GM23248 (cell line): ENCODE results near the gene HTR2A. TPM values are rescaled to one million over a fixed set of nuclear protein-coding genes. Genes with fewer than 3 reads are reported as not detected.

Experiments used
- DNase-seq: peaks from one replicate; pipeline ENCODE4 v3.0.0-alpha.2; 2015
- H2AFZ ChIP-seq: fragments of 200-600 bp; sonication (generic); 2 replicates; pipeline ENCODE4 v1.6.1; 2016; ENCODE audit warnings: antibody characterized with exemption
- H3F3A ChIP-seq: fragments of 200-600 bp; sonication (generic); 2 replicates; pipeline ENCODE4 v1.6.1; 2016; ENCODE audit warnings: mild to moderate bottlenecking, antibody characterized with exemption, mixed run types; ENCODE audit not compliant: insufficient read depth
- H3K27ac ChIP-seq: fragments of 200-600 bp; sonication (generic); 2 replicates; pipeline ENCODE4 v1.5.1; 2016; ENCODE audit warnings: mild to moderate bottlenecking
- H3K27me3 ChIP-seq: fragments of 200-600 bp; sonication (generic); replicated peaks from 2 replicates; pipeline ENCODE4 v1.6.1; 2016; ENCODE audit warnings: mild to moderate bottlenecking; ENCODE audit not compliant: insufficient read depth
- H3K36me3 ChIP-seq: fragments of 200-600 bp; sonication (generic); 2 replicates; pipeline ENCODE4 v1.6.1; 2016; ENCODE audit warnings: low read depth, mild to moderate bottlenecking
- H3K4me1 ChIP-seq: fragments of 200-600 bp; sonication (generic); 2 replicates; pipeline ENCODE4 v1.6.1; 2016; ENCODE audit warnings: mild to moderate bottlenecking; ENCODE audit not compliant: insufficient read depth
- H3K4me2 ChIP-seq: fragments of 200-600 bp; sonication (generic); one replicate; pipeline ENCODE4 v1.6.1; 2016; ENCODE audit warnings: mild to moderate bottlenecking; ENCODE audit not compliant: unreplicated experiment
- H3K4me3 ChIP-seq: fragments of 200-600 bp; sonication (generic); 2 replicates; pipeline ENCODE4 v1.5.1; 2016; ENCODE audit warnings: mild to moderate bottlenecking
- H3K79me2 ChIP-seq: fragments of 200-600 bp; sonication (generic); 2 replicates; pipeline ENCODE4 v1.6.1; 2016; ENCODE audit warnings: mild to moderate bottlenecking; ENCODE audit not compliant: insufficient read depth
- H3K9ac ChIP-seq: fragments of 200-600 bp; sonication (generic); 2 replicates; pipeline ENCODE4 v1.6.1; 2016; ENCODE audit warnings: mild to moderate bottlenecking
- H3K9me2 ChIP-seq: fragments of 200-600 bp; sonication (generic); 2 replicates; pipeline ENCODE4 v1.6.1; 2016; ENCODE audit warnings: mixed run types, mild to moderate bottlenecking, moderate library complexity; ENCODE audit not compliant: insufficient read depth
- H3K9me3 ChIP-seq: fragments of 200-600 bp; sonication (generic); one replicate; pipeline ENCODE4 v1.6.1; 2017; ENCODE audit warnings: low read depth
- H4K20me1 ChIP-seq: fragments of 200-600 bp; sonication (generic); 2 replicates; pipeline ENCODE4 v1.6.0; 2016; ENCODE audit not compliant: insufficient read depth
- EZH2 ChIP-seq: fragments of 200-600 bp; sonication (generic); IDR thresholded peaks from 2 replicates; pipeline ENCODE4 v1.6.1; 2018; ENCODE audit warnings: antibody characterized with exemption, mild to moderate bottlenecking; ENCODE audit not compliant: insufficient read depth, poor library complexity, severe bottlenecking
- EZH2phosphoT487 ChIP-seq: fragments of 200-600 bp; sonication (generic); IDR thresholded peaks from 2 replicates; pipeline ENCODE4 v1.6.1; 2018; ENCODE audit warnings: antibody characterized with exemption, moderate library complexity, mild to moderate bottlenecking, low read depth; ENCODE audit not compliant: insufficient read depth
- WGBS, 2 experiments: methylation state at CpG; one replicate each; pipeline ENCODE4 v1.1.6; 2015 to 2017; ENCODE audit warnings: low lambda C conversion rate in 2 of 2, low coverage in 1 of 2; ENCODE audit errors: missing lambda C conversion rate in 2 of 2; 5-methylcytosine and 5-hydroxymethylcytosine counted together
- in situ Hi-C: fragments of 300-500 bp; cut with MboI; formaldehyde crosslinking; loops from 2 replicates; pipeline ENCODE4 v1.15.0; 2020
- polyA plus RNA-seq: library from polyadenylated mRNA; unstranded; fragments of >200 nt; fragmentation: Nextera tagmentation; extraction: Ambion mirVana; gene quantifications from 2 replicates; pipeline ENCODE4 v1.2.1, GENCODE V29; 2016
- total RNA-seq: library from RNA; depleted of rRNA; stranded (reverse); fragments of >200 nt; shearing (Covaris generic); gene quantifications from 2 replicates; pipeline ENCODE4 v1.2.3, GENCODE V29; 2014

HTR2A gene
- total and polyA plus RNA-seq, 2 experiments from 2014 or later, result 2.0 to 2.1 TPM

- Histone ChIP-seq H3K27ac (peak within 1 kb of the TSS; percentile 89), H3K4me2 (peak within 1 kb of the TSS; percentile 88), H3K4me1 (peaks cover 15% of the 10 kb centered on the region), H3K9ac (peak within 1 kb of the TSS; percentile 96), H3F3A (peaks cover 6% of the 10 kb centered on the region; the same call in 1 of the 2 replicates), H3K9me2 (no peaks in the 10 kb centered on the region), H4K20me1 (no peaks in the 10 kb centered on the region), H3K27me3 (no peaks in the 10 kb centered on the region), H3K9me3 (no peaks in the 10 kb centered on the region), H3K4me3 (peak within 1 kb of the TSS; percentile 94), H2AFZ (peak within 1 kb of the TSS; percentile 94), H3K36me3 (peaks cover 13% of the 10 kb centered on the region), H3K79me2 (peaks cover 51% of the 10 kb centered on the region)
- TF ChIP-seq EZH2phosphoT487, result no peak
- no peak for TF ChIP-seq EZH2
- peak; percentile 98 for DNase-seq
- WGBS, 2 experiments, result 1 to 2% methylated on average over 65 to 71 of the region's 77 CpGs
- in situ Hi-C loops, result no loop called here
These were observed 100.1 kb downstream of the HTR2A start, which contains the start of gene ESD for GRCh38 chr13:46796515-46797474. Gene ESD, minus strand, starts transcription at chr13:46797161. Its CDS starts 5,748 bp downstream, at chr13:46791413.

- Histone ChIP-seq H3F3A (peaks cover 6% of the 10 kb centered on the region; the same call in 1 of the 2 replicates), H3K27ac (peak overlapping the region; percentile 89), H4K20me1 (no peaks in the 10 kb centered on the region), H3K4me1 (peaks cover 14% of the 10 kb centered on the region), H3K4me3 (peak overlapping the region; percentile 94), H3K4me2 (peak overlapping the region; percentile 88), H3K27me3 (no peaks in the 10 kb centered on the region), H3K79me2 (peaks cover 57% of the 10 kb centered on the region), H3K36me3 (peaks cover 20% of the 10 kb centered on the region), H3K9ac (peak overlapping the region; percentile 96), H2AFZ (peak overlapping the region; percentile 94), H3K9me3 (no peaks in the 10 kb centered on the region), H3K9me2 (no peaks in the 10 kb centered on the region)
- DNase-seq, result peak; percentile 2
- in situ Hi-C loops, result no loop called here
- WGBS, 2 experiments, result 27 to 32% methylated on average over 5 of the region's 5 CpGs
- TF ChIP-seq EZH2, result no peak
These were observed 100.7 kb downstream of the HTR2A start for GRCh38 chr13:46796129-46796514.

- in situ Hi-C loops, result no loop called here
- Histone ChIP-seq H4K20me1 (no peaks in the 10 kb centered on the region), H3K36me3 (peaks cover 28% of the 10 kb centered on the region), H3K79me2 (peaks cover 65% of the 10 kb centered on the region), H2AFZ (no peak overlapping the region), H3K27ac (no peak overlapping the region), H3K9me2 (no peaks in the 10 kb centered on the region), H3K27me3 (no peaks in the 10 kb centered on the region), H3K9me3 (no peaks in the 10 kb centered on the region), H3K4me1 (peaks cover 14% of the 10 kb centered on the region), H3K9ac (no peak overlapping the region), H3F3A (peaks cover 6% of the 10 kb centered on the region; the same call in 1 of the 2 replicates), H3K4me2 (no peak overlapping the region), H3K4me3 (no peak overlapping the region)
- peak; percentile 24 for DNase-seq
- no peak for TF ChIP-seq EZH2
- no peak for TF ChIP-seq EZH2phosphoT487
- 90 to 91% methylated on average over 6 of the region's 6 CpGs for WGBS, 2 experiments
These were observed 101.5 kb downstream of the HTR2A start for GRCh38 chr13:46795321-46795720.

GRCh38 chr13:46783504-46783903, 113.3 kb downstream of the HTR2A start:
- H3K36me3 ChIP-seq, result peaks cover 66% of the 10 kb centered on the region

More at GRCh38 chr13:46783504-46783903, 113.3 kb downstream of the HTR2A start:
- Histone ChIP-seq H4K20me1 (no peaks in the 10 kb centered on the region), H3K9me3 (no peaks in the 10 kb centered on the region), H3K79me2 (peaks cover 4% of the 10 kb centered on the region; the same call in 1 of the 2 replicates), H3K4me3 (no peak overlapping the region), H3K27ac (no peak overlapping the region), H3K27me3 (no peaks in the 10 kb centered on the region), H3K4me1 (peaks cover 9% of the 10 kb centered on the region), H2AFZ (no peak overlapping the region), H3K4me2 (no peak overlapping the region), H3K9ac (no peak overlapping the region), H3K9me2 (no peaks in the 10 kb centered on the region), H3F3A (peaks cover 39% of the 10 kb centered on the region)
- TF ChIP-seq EZH2 (no peak), EZH2phosphoT487 (no peak)
- WGBS, 2 experiments, result 94 to 99% methylated on average over 3 of the region's 3 CpGs
- DNase-seq, result no peak
- in situ Hi-C loops, result no loop called here
